LNCaP clone FGC (cell line): ENCODE results near the gene CLDN1.

Source experiments
- DNase-seq: peaks from one replicate; pipeline ENCODE4 v3.0.0-alpha.2; 2011; ENCODE audit warnings: low read depth
- H3K4me3 ChIP-seq: 2 replicates; pipeline ENCODE4 v1.5.1; 2011; ENCODE audit warnings: mild to moderate bottlenecking, low read depth, low read length, control low read depth
- CTCF ChIP-seq: IDR thresholded peaks from 2 replicates; pipeline ENCODE4 v1.5.1; 2012; ENCODE audit warnings: mild to moderate bottlenecking; ENCODE audit not compliant: control insufficient read depth, insufficient read depth; ENCODE audit errors: extremely low read depth

Gene CLDN1

GRCh38 chr3:190309414-190309813 is 12.8 kb downstream of the CLDN1 start:
- TF ChIP-seq CTCF, result no peak
- DNase-seq, result no peak
- no peak overlapping the region for H3K4me3 ChIP-seq

- DNase-seq, result no peak
- no peak overlapping the region for H3K4me3 ChIP-seq
- no peak for TF ChIP-seq CTCF
Measured at GRCh38 chr3:190308154-190308553, 14.1 kb downstream of the CLDN1 start.

- no peak for DNase-seq
- TF ChIP-seq CTCF, result no peak
Measured at GRCh38 chr3:190307164-190307545, 15.1 kb downstream of the CLDN1 start.

GRCh38 chr3:190306513-190307163 is 15.6 kb downstream of the CLDN1 start:
- DNase-seq, result no peak
- no peak for TF ChIP-seq CTCF
- H3K4me3 ChIP-seq, result no peak overlapping the region

More at GRCh38 chr3:190307164-190307545, 15.1 kb downstream of the CLDN1 start:
- H3K4me3 ChIP-seq, result no peak overlapping the region

- TF ChIP-seq CTCF, result no peak
- DNase-seq, result no peak
- no peak overlapping the region for H3K4me3 ChIP-seq
Measured at GRCh38 chr3:190306026-190306425, 16.2 kb downstream of the CLDN1 start.

GRCh38 chr3:190305406-190305805 is 16.8 kb downstream of the CLDN1 start:
- no peak for TF ChIP-seq CTCF
- DNase-seq, result no peak
- H3K4me3 ChIP-seq, result no peak overlapping the region

- no peak for DNase-seq
- TF ChIP-seq CTCF, result no peak
- no peak overlapping the region for H3K4me3 ChIP-seq
Measured at GRCh38 chr3:190303884-190304283, 18.4 kb downstream of the CLDN1 start.
